Tibial nerve (tissue), 4 donors: ENCODE results near the gene MAPK10.

Experiments
- CTCF ChIP-seq, 5 experiments: fragments of 200-600 bp in 3 of 5; fragments of 450-650 bp in 2 of 5; sonication (generic) in 3 of 5; IDR thresholded peaks; one replicate each; pipeline ENCODE4 v1.5.1; 2016 to 2019; ENCODE audit warnings: antibody characterized with exemption in 5 of 5, mild to moderate bottlenecking in 3 of 5, moderate library complexity in 2 of 5
- EP300 ChIP-seq, 2 donors: sonication (generic); formaldehyde crosslinking; IDR thresholded peaks; one replicate each; pipeline ENCODE4 v1.6.1; 2017; ENCODE audit warnings: antibody characterized with exemption in 2 of 2, mild to moderate bottlenecking in 1 of 2
- POLR2A ChIP-seq, 2 donors: fragments of 450-650 bp; IDR thresholded peaks; one replicate each; pipeline ENCODE4 v1.6.1; 2017; ENCODE audit warnings: antibody characterized with exemption in 2 of 2, mild to moderate bottlenecking in 2 of 2, moderate library complexity in 2 of 2

GRCh38 chr4:86338521-86338920 is 21.3 kb downstream of the MAPK10 start:
- no peak for TF ChIP-seq POLR2A (IDR thresholded peaks at IDR 0.05)
- TF ChIP-seq CTCF (IDR thresholded peaks at IDR 0.05), result no peak
- TF ChIP-seq EP300 (IDR thresholded peaks at IDR 0.05), result no peak
